SW480 (cell line): Measurements from ENCODE around the gene SF3A1.
"Not testable (repeated sequence)": the region's sequence is repeated elsewhere in the genome, so short reads cannot be mapped to it uniquely, and the experiment has no call there.

ENCODE experiments used
- DNase-seq: peaks from one replicate; pipeline ENCODE4 v3.0.0-alpha.2; 2016; ENCODE audit warnings: low spot score

SF3A1 gene

DNA sequence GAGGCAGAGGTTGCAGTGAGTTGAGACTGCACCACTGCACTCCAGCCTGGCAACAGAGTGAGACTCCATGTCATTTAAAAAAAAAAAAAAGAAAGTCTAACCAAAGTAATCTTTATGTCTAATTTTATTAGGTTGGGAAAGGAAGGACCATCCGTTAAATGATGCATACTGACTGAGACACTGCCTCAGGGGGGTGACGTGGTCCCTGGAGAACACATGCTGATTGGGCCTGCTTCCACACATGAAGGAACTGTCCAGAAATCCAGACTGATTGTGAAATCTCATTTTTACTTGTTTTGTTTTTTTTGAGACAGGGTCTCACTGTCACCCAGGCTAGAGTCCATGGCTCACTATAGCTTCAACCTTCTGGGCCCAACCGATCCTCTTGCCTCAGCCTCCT lies 5.5 kb downstream of the SF3A1 start:
- no peak for DNase-seq

DNA sequence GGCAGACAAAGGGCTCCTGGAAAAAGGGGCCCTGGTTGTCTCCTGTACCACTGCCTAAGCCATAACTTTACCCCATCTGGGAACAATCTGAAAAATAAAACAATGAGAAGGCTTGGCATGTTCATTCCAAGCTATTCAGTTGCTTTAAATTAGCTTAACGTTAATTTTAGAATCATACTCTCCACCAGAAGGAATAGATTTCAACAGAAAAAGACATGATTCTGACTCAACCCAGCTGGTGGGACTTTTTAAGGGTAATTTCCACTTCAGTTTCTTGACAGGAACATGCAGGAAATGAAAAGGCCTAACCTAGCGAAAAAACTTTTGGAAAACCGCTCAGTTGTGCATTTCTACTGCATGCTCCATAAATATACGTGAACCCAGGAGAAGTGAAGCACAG lies 7.9 kb downstream of the SF3A1 start:
- DNase-seq, result no peak

DNA sequence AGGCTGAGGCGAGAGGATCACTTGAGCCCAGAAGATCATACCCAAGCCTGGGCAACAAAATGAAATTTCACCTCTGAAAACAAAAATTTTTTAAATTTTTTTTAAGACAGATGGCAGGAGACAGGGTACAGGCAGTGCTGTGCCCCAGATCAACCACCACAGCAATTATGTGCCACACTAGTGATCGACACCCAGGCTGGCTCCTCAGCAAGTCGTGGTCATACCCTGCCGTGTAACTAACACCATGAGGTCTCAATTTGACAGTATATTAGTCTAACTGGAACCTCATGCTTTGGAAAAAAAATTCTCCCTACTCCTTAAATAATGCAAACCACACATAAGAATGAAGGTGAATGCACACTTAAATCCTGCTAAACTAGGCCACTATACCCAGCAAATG lies 8.3 kb downstream of the SF3A1 start:
- DNase-seq, result no peak

DNA sequence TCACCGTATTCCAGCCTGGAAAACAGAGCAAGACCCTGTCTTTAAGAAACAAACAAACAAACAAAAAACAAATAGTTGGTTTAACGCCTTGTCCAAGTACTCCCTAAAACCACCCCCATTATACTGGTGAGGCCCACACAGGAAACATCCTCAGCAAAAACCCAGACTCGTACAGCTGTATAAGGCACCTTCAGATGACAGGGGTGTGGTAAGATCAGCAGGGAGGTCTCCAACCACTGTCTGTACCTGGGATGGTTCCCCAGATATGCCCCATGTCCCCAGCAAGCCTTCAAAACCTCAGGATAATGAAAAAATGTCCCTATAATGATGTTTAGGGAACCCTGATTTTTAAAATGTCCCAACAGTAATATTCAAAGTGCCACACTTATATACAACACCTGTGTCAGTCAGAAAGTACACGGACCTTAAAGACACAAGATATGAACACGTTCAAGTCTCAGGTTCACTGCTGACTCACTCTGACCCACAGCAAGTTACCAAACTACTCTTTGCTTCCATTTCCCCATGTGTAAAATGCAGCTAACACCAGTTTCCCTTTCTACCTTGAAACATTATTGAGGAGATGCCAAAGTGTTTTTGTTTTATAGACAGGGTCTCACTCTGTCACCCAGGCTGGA lies 9.3 kb downstream of the SF3A1 start:
- DNase-seq, result no peak

DNA sequence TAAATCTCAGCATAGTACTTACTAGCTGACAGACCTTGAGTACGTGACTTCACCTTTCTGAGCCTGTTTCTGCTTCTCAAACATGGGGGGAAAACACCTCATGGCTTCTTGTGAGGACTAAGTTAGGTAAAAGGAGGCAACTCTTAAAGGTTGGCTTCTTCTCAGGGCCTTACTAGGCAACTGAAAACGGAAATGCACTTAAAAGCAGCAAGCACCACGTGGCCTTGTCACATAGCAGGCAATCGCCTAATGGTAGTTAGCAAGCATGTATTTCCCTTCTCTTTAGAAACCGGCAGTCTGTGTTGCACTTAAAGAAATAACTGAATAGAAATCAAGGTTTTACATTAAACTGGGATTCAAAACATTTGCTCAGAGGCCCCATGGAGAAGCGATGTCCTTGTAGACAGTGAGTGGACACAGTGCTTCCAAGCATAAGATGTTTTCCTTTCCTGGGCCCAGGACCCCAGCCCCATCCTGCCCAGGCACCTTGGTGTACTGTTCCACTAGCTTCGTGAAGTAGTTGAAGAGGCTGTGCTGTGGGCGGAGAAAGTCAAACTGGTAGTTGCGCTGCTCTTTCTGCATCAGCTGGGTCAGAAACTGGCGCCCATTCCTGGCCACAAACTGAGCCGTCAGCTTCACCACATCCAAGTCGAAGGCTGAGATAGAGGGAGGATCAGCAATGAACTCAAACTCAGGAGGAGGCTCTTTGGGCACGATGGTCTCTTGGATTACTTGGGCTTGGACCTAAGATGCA lies 12.1 kb downstream of the SF3A1 start:
- no peak for DNase-seq

GRCh38 chr22:30340911-30341685 lies 15.6 kb downstream of the SF3A1 start:
- no peak for DNase-seq

- DNase-seq, result no peak
Measured at GRCh38 chr22:30338802-30339201, 17.9 kb downstream of the SF3A1 start.

GRCh38 chr22:30338341-30338740 lies 18.4 kb downstream of the SF3A1 start:
- not testable (repeated sequence) for DNase-seq

DNA sequence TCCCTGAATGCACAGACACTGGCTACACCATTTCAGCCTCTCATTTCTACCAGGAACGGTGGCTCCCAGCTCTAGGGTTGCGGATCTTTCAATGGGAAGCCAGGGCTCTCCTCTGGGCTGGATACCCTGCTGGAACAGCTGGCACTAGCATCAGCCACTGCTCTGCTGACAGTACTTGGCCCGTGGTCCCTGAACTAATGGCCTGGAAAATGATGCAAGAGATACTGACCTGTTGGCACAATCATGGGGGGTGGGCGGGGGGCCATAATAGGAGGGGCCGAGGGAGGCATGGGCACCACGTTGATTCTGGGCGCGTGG lies 19.3 kb downstream of the SF3A1 start:
- no peak for DNase-seq

GRCh38 chr22:30336752-30337460 lies 19.8 kb downstream of the SF3A1 start:
- no peak for DNase-seq

- no peak for DNase-seq
Measured at GRCh38 chr22:30335236-30335635, 21.5 kb downstream of the SF3A1 start.

GRCh38 chr22:30334646-30335045 lies 22.0 kb downstream of the SF3A1 start:
- no peak for DNase-seq

- DNase-seq, result no peak
Measured at GRCh38 chr22:30333707-30334087, 23.0 kb downstream of the SF3A1 start.

DNA sequence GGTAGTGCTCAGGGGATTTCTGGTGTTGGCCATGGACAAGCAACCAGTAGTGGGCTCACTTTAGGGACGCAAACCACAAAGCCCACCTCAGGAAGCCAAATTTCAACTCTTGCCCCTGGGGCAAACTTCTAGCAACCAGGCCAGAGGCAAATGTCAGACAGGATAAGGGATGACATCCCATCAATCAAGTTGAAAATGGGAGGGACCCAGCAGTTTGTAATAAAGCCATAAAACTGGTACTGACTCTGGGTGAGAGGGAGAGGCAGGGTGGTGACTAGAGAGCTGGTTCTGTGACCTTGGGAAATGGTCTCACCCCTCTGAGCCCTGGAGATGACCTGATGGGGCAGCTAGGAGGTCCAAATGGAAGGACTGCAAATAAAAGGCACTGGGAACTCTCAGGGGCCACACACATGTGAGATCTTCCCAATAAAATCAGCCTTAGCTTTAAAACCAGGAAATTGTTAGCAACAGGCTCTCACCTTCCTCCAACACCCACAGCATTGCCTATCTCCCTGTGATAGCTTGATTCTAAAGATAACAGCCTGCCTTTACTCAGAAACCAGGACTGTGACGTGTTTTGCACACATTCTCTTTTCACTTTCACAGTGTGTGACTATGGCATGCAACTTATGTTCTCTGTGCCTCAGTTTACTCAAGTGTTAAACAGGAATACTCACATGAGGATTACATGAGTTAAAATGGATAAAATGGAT lies 23.5 kb downstream of the SF3A1 start:
- no peak for DNase-seq

DNA sequence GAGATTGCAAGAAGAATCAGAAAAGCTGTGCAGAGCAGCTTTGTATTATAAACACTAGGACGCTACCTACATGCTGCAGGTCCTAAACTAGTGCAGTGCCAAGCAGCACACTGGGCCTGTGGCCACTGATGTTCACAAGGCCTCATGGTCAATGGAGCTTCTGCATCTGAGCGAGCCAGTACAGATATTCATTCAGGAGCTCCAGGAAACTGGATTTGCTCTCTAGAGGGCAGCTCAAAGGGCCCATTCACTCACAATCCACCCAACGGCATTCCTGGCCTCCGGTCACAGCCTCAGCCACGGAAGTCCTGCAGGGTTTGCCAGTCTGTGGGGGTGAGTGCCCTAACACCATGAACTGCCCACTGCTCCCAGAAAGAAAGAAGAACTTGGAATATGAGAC lies 24.1 kb downstream of the SF3A1 start:
- no peak for DNase-seq

DNA sequence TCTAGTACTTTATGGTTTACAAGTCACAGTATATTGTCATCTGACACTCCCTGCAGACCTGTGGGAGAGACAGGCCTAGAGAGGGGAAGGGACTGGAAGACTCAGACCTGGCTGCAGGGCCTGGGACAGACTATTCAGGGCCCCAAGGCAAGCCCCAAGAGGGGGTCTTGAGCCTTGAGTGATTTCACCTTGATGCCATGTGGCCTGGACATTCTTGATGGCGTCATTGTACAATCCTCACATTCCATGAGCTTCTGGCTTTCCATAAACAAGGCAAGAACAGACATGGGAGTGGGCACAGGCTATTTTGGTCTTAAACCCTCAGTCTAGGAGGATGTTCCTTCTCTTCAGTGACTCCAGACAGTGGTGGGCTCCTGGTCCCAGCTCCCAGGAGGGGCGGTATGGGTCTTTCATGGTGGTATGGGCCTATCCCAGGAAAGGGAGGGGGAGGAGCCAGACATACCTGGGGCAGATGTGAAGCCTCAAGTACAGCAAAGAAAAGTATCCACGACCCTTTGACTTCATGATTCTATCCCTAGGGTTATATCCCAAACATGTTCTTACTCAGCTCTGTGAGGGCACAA lies 28.1 kb downstream of the SF3A1 start:
- no peak for DNase-seq

DNA sequence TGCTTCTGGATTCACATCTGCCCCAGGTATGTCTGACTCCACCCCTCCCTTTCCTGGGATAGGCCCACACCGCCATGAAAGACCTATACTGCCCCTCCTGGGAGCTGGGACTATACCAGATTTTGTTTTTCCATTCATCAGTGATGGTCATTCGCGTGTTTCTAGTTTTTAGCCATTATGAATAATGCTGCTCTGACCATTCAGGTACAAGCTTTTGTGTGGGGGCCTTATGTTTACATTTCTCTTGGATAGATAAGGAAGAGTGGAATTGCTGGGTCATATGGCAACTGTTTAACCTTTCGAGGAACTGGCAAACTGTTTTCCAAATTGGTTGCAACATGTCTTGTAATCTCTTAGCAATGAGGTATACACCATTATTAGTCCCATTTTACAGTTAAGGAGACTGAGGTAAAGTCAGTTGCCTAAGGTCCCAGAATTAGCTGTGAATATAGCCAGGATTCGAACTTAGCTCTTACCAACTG lies 28.8 kb downstream of the SF3A1 start:
- DNase-seq, result peak; percentile 64

- peak; percentile 94 for DNase-seq
Measured at GRCh38 chr22:30326706-30327362, 29.9 kb downstream of the SF3A1 start, which contains the start of gene TBC1D10A. TBC1D10A (minus strand) TSS chr22:30326941; CDS start chr22:30326881, 60 bp downstream.

- peak; percentile 9 for DNase-seq
Measured at GRCh38 chr22:30326255-30326705, 30.4 kb downstream of the SF3A1 start.

GRCh38 chr22:30325724-30326254 lies 30.9 kb downstream of the SF3A1 start:
- DNase-seq, result no peak
